ENCODE results near the gene RRP1B.
"Not testable (repeated sequence)": the region's sequence is repeated elsewhere in the genome, so short reads cannot be mapped to it uniquely, and the experiment has no call there.

RRP1B gene

DNA sequence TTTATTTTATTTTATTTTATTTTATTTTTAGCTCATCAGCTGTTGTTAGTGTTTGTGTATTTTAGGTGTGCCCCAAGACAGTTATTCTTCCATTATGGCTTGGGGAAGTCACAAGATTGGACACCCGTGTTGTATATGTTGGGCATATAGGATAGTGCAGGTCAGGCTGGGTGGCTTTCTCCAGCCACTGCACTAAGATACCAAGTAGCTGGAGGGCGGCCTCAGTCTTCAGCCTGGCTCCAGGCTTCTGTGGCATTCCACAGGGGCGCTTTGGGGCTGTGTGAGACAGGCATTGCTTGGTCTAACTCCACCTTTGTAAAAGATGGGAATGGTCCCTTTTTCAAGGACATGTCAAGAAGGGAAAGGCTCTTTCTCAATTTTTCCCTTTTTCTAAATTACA lies 16.5 kb downstream of the RRP1B start:
- DNase-seq (ENCODE audit: low spot score): no peak

DNA sequence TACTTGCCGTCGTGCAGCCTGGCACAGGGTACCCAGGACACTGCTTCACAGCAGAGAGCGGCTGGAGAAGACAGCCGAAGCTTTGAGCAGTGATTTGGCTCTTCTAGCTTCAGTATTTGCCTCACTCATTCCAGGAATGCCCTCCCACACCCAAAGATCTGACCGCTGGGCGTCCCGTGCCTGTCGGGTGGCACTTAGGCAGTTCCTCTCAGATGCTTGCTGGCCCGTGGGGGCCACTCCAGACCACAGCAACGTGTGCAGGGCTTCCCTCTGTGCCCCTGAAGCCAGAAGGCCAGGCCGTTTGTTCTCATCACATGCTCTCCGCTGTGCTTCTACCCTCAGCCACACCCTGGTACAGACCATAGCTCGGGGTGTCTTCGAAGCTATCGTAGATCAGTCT lies 17.0 kb downstream of the RRP1B start:
- DNase-seq (ENCODE audit: low spot score): no peak

DNA sequence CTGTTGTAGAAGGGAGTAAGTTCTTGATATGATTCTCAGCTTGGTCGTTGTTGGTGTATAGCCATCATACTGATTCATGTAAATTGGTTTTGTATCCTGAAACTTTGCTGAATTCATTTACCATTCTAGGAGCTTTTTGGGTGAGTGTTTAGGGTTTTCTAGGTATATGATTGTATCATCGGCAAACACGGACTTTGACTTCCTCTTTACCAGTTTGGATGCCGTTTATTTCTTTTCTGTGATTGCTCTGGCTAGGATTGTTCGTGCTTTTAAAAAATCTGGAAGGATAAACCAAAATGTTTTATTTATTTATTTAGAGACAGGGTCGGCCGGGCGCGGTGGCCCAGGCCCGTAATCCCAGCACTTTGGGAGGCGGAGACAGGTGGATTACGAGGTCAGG lies 20.6 kb downstream of the RRP1B start:
- DNase-seq (ENCODE audit: low spot score): no peak

DNA sequence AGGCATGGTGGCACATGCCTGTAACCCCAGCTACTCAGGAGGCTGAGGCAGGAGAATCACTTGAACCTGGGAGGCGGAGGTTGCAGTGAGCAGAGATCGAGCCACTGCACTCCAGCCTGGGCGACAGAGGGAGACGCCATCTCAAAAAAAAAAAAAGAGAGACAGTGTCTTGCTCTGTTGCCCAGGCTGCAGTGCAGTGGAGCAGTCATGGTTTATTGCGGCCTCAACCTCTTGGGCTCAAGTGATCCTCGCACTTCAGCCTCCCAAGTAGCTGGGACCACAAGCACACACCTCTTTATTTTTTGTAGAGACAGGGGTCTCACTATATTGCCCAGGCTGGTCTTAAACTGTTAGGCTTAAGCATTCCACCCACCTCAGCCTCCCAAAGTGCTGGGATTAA lies 21.1 kb downstream of the RRP1B start:
- DNase-seq (ENCODE audit: low spot score): not testable (repeated sequence)

DNA sequence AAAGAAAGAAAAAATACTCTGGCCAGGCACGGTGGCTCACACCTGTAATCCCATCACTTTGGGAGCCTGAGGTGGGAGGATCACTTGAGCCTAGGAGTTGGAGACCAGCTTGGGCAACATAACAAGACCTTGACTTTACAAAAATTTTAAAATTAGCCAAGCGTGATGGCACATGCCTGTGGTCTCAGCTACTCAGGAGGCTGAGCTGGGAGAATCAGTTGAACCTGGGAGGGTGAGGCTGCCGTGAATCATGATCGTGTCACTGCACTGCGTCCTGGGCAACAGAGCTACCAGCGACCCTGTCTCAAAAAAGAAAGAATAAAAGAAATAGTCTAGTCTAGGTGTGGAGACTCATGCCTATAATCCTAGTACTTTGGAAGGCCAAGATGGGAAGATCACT lies 22.3 kb downstream of the RRP1B start:
- no peak for DNase-seq (ENCODE audit: low spot score)

DNA sequence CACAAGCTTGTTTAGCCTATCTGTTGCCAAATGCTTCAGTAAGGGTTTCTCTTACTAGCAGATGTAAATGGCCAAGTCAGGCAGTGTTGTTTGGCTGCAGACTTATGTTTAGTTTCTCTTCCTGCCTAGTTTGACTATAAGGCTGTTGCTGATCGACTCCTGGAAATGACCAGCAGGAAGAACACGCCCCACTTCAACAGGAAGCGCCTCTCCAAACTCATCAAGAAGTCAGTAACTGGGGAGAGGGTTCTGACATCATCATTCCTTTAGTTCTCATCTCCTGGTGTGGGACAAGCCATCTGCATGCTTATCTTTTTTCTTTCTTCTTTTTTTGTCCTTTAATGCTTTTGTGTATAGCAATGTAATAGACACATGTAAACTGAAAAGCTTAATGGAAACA lies 25.1 kb downstream of the RRP1B start:
- no peak for DNase-seq (ENCODE audit: low spot score)

DNA sequence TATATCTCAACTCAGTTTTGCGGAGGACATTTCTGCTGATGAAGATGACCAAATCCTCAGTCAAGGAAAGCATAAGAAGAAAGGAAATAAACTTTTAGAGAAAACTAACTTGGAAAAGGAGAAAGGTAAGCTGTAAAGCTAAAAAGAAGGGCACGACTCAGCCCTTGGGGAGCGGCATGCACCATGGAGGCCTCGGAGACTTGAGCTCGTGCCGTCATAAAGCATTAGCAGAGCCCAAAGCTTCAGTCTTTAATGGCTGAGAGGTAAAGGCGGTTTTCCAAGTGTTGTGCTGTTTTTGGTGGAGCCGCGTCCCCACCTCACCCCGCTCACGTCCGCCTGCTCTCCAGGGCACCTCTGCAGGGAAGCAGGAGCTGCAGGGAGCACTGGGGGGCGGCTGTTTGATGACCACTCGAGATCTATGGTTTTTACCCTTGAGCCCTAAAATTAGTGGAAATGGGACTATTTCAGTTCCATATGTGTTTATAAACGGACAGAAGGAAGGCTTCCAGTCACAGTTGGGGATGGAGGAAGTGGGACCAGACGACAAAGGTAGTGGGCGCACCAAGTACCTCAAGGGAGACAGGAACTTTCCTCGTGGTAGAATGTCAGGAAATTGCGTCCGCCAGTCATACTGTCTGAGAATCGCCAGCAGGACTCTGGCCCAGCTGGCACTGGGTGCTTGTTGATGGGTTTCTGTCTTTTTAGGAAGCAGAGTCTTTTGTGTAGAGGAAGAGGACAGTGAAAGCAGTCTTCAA lies 27.6 kb downstream of the RRP1B start:
- DNase-seq (ENCODE audit: low spot score): no peak

DNA sequence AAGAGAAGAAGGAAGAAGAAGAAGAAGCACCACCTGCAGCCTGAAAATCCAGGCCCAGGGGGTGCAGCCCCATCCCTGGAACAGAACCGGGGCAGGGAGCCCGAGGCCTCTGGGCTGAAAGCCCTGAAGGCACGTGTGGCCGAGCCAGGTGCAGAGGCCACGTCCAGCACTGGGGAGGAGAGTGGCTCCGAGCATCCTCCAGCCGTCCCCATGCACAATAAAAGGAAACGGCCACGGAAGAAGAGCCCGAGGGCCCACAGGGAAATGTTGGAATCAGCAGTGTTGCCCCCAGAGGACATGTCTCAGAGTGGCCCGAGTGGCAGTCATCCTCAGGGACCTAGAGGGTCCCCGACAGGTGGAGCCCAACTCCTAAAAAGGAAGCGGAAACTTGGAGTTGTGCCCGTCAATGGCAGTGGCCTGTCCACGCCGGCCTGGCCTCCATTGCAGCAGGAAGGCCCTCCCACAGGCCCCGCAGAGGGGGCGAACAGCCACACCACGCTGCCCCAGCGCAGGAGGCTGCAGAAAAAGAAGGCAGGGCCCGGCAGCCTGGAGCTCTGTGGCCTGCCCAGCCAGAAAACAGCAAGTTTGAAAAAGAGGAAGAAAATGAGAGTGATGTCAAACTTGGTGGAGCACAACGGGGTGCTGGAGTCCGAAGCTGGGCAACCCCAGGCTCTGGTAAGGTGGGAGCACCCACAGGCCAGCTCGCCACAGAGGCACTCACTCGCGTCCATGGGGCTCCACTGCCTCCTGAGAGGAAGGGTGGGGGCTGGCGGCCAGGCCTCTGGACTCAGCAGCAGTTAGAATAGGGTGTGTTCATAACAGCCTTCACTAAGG lies 28.4 kb downstream of the RRP1B start:
- DNase-seq (ENCODE audit: low spot score): no peak

DNA sequence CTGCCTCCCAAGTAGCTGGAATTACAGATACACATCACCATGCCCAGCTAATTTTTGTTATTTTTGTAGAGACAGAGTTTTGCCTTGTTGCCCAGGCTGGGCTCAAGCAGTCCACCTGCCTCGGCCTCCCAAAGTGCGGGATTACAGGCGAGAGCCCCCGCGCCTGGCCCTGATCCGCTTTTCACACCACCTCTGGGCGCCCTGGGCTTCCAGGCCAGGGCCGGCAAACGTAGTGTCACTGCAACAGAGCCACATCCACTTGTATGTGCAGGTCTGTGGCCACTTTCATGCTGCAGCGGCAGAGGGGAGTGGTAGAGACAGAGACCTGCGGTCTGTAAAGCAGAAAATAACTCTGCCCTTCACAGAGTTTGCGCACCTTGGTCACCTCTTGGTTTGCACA lies 29.5 kb downstream of the RRP1B start:
- no peak for DNase-seq (ENCODE audit: low spot score)

DNA sequence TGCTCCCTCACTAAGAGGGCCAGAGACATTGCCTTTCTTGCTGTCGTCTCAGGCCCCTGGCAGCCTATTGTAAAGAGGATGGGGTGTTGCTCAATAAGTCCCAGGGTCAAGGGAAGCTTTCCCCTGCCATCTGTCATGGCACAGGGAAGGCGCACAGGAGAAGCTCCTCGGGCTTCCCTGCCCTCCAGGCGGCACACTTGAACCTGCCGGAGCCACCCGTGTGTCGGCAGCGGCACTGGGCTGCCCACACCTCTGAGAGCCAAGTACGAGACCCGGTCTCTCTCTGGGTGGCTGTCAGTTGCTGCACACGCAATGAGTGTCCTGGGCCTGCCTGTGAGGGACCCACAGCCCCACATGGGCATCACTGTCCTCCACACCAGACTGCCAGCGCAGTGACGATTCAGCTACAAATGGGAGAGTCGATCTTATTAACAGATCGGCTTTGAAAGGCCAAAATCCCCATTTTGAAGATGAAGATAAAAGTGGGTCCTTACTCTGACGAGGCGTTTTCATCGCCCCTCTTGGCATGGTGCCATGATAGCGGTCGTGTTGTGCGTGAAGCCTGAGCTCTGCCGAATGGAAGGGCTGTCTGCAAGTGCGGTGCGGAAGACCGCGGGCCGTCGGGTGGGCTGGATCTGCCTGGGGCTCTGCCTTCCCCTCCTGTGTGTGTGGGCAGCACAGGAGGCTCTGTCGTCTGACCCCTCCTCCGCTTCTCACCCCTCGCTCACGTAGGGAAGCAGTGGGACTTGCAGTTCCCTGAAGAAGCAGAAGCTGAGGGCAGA lies 30.4 kb downstream of the RRP1B start:
- no peak for DNase-seq (ENCODE audit: low spot score)

DNA sequence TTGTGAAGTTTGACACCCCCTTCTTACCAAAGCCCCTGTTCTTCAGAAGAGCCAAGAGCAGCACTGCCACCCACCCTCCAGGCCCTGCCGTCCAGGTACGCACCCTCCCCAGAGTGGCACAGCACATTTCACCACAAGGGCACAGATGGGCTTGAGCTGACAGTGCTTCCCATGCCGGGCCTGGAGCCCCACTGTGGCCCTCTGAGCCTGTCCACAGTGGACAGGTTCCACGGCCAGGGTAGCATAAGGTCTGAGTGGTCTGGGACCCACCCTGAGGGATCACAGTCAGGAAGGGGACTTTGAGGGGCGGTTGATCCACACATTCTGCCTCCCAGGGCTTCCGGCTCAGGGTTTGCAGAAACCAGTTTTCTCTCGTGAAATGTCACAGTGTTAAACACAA lies 31.0 kb downstream of the RRP1B start:
- DNase-seq (ENCODE audit: low spot score): no peak

DNA sequence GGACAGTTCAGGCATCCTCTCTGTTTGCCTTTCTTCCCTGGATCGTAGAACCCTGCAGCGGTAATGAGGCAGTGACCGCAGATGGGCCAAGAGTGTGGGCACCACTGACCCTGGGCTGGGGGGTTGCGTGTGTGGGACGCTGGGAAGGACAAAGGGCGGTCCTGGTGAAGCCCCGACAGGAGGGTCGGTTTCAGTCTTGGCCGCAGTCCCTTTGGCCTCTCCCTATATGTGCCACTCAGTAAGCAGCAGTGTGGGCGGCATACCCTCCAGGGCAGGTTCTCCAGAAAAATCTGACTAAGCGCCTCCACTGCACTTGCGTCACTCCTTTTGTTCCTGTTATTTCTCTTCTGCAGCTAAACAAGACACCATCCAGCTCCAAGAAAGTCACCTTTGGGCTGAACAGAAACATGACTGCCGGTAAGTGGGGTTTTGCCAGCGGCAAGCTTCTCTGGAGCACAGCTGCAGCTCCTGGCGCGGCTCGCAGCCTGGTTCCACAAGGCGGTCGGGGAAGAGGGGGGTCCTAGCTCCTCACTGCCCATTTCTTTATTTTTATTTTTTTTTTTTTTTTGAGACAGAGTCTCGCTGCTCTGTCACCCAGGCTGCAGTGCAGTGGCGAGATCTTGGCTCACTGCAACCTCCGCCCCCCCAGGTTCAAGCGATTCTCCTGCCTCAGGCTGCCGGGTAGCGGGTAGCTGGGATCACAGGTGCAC lies 31.9 kb downstream of the RRP1B start:
- no peak for DNase-seq (ENCODE audit: low spot score)

DNA sequence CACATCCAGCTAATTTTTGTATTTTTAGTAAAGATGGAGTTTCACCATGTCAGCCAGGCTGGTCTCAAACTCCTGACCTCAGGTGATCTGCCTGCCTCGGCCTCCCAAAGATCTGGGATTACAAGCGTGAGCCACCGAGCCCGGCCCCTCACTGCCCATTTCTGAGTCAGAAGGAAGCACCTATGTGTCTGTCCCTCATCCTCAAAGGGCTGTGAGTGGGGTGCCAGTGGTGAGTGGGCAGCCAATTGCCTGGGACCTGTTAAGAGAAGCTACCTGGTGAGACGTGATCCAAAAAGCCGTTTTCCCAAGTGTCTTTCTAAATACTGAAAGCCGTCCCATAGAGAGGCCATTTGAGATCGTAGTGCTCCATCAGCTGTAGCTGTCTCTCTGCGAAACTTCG lies 32.4 kb downstream of the RRP1B start:
- no peak for DNase-seq (ENCODE audit: low spot score)

DNA sequence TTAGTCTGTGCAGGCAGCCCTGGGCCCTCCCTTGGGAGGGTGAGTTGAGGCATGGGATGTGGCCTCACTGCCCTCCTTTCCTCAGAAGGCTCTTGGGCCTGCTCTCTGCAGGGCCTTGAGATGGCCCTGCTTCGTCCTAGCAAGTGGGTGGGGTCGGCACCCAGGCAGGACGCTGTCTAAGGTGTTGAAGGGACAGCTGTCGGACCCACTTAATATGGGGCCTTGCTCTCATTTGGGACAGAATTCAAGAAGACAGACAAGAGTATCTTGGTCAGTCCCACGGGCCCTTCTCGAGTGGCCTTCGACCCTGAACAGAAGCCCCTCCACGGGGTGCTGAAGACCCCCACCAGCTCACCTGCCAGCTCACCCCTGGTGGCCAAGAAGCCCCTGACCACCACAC lies 33.6 kb downstream of the RRP1B start:
- DNase-seq (ENCODE audit: low spot score): no peak

DNA sequence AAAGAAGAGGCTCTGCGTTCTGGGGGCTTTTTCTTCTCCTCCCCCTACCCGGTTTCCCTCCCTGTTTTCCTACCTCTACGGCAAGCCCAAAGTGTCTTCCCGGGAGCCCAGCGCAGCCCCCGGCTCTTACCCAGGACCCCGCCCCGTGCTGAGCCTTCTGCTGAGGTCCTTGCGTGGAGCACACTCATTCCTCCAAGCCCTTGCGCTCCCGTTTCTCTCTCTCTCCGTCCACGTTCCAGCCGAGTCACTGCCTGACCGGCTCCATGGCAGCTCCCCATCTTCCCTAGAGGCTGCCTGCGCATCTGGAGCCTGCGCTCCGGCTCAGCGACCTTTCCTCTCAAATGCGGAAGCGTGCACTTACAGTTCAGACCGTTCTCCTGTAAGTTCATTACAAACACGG lies 34.6 kb downstream of the RRP1B start:
- no peak for DNase-seq (ENCODE audit: low spot score)

DNA sequence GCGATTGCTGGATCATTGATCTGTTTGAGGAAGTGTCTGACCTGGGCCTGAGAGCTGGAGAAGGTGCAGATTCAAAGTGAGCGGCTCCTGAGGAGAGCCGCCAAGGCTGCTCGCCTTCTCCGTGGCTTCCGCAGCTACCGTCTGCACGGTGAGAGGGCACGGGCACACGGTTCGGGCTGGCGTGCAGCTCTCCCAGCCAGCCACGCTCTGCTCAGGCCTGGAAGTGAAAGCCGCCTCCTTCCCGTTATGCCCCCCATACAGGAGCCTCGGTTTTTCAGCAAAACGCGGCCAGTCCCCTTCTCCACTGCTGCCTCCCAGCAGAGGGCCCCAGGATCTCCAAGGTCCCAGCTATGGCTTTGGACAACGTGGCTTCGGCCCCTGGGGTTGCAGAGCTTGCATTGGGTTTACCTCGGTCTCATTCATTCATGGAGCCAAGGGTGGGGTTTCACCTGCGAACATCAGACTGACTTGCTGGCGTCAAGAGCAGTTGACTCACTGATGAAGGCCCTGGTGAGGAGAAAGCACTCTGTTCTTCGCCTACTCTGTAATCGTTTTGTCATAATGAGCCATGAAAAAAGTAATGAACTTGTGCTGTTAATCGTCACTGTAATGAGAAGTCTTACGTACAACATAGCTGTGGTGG lies 35.2 kb downstream of the RRP1B start:
- no peak for DNase-seq (ENCODE audit: low spot score)

DNA sequence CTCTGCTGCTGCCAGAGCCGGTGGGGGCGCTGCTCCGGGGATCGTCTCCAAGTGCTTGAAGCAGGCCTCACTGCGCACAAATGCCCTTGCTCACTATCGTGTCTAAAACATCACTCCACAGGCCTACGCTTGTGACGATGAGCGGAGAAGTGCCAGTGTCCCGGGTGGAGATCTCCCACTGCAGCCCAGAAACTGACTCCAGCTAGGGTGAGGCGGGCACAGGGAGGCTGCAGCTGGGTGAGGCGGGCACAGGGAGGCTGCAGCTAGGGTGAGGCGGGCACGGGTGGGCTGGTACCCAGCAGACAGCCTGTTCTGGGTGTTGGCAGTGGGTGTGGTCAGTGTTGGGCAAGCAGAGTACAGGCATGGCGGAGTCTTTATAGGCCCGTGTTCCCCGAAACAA lies 36.9 kb downstream of the RRP1B start:
- no peak for DNase-seq (ENCODE audit: low spot score)

DNA sequence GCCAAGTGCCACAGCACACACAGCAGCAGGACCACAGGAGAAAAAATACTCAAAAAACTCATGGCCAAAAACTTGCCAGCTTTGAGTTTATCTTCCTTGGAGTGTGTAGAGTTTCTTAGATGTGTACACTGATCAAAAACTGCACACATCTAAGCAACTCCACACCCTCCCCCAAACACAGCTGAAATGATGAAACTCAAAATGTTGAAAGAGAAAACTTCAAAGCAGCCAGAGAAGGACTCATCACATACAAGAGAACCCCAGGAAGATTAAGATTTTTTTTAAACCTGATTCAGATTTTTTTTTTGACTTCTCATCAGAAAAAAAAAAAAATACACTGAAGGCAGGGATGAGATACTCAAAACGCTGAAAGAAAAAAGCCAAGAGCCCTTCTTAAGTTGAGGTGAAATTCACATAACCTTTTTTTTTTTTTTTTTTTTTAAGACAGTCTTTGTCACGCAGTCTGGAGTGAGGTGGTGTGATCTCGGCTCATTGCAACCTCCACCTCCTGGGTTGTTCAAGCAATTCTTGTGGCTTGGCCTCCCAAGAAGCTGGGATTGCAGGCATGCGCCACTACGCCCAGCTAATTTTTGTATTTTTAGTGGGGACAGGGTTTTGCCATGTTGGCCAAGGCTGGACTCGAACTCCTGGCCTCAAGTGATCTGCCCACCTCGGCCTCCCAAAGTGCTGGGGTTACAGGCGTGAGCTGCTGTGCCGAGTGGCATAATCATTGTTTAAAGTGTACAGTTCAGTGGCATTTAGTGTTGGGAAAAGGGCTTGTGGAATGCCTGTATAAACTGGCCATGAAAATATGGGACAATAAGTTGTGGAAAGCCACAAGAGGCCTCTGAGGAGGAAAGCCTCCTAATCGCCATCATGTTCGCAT lies 38.6 kb downstream of the RRP1B start:
- no peak for DNase-seq (ENCODE audit: low spot score)

DNA sequence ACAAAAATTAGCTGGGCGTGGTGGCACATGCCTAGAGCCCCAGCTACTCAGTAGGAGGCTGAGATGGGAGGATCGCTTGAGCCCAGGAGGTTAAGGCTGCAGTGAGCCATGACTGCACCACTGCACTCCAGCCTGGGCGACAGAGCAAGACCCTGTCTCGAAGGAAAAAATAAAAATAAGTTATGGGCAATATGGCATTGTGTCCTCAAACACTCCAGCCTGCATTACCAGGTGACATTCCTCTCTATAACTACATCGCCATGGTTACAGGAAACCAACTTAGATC lies 40.1 kb downstream of the RRP1B start:
- not testable (repeated sequence) for DNase-seq (ENCODE audit: low spot score)

DNA sequence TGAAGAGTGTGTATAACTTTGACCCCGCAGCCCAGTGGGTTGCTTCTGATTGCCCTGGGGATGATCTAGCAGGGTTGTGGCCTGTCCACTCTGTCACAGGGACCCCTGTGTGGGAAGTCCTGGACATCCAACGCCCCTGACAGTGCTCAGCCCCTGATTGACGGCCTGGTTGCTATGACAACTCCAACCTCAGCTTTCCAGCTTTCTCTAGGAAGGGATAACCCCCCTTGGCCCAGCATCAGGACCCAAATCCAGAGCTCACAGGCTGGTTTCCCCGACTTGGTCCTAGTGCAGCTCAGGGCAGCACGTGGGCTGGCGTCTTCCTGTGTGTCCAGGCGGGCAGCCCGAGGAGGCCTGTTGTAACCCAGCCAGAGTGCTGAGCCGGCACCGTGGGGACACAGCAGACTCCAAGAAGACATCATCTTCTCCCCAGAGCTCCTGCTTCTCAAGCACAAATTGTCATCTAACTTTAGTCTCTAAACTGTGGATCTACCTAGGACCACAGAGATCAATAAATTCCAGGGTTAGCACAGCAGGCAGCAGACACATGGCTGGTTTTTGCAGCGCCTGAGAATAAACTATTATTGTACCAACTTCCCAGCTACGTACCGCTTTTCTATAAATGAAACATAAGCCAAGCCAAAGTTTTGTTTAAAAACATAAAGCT lies 40.7 kb downstream of the RRP1B start:
- DNase-seq (ENCODE audit: low spot score): no peak
